GM12878 (cell line): ENCODE measurements around the gene FGD4. TPM values are rescaled to one million over a fixed set of nuclear protein-coding genes. Genes with fewer than 3 reads are reported as not detected.
A peak's percentile ranks its signal among the peaks of the same experiment; 100 is the strongest.

Source experiments
- ATAC-seq: fragments of 200-7000 bp; cut with Tn5 transposase; 3 replicates; pipeline ENCODE4 v1.9.1; 2020; ENCODE audit warnings: mild to moderate bottlenecking, moderate library complexity
- BruUV-seq: library from RNA; stranded (reverse); fragments of 400-500 nt; replicated peaks from 2 replicates; lab custom pipeline; 2021; lab: Mats Ljungman, UMichigan
- CTCF ChIA-PET: fragments of 300-600 bp; sonication (Branson Sonifier 250); formaldehyde crosslinking; extraction: SDS; loops from one replicate; lab custom pipeline; 2021; ENCODE audit warnings: inconsistent platforms; lab: Yijun Ruan, JAX
- POLR2A ChIA-PET: fragments of 350-600 bp; formaldehyde crosslinking; extraction: SDS; loops from one replicate; lab custom pipeline; 2021; ENCODE audit warnings: inconsistent platforms; lab: Charles Lee
- RAD21 ChIA-PET: fragments of 300-600 bp; sonication (Branson Sonifier 250); formaldehyde crosslinking; loops from one replicate; lab custom pipeline; 2023; ENCODE audit warnings: antibody characterized with exemption; ENCODE audit not compliant: unreplicated experiment; lab: Charles Lee
- SMC1A ChIA-PET: fragments of 300-600 bp; sonication (Branson Sonifier 250); formaldehyde crosslinking; loops from one replicate; lab custom pipeline; 2023; ENCODE audit not compliant: unreplicated experiment, uncharacterized antibody; lab: Charles Lee
- DNase-seq: peaks from one replicate; pipeline ENCODE4 v3.0.0-alpha.2; 2011; ENCODE audit warnings: low read depth, low spot score
- FAIRE-seq: peaks from 3 replicates; lab custom pipeline; 2011; peaks lifted over from hg19 to GRCh38; lab: Jason Lieb, UNC
- H2AFZ ChIP-seq: 2 replicates; pipeline ENCODE4 v1.6.0; 2011; ENCODE audit warnings: low read depth, low read length, control low read depth; ENCODE audit not compliant: control insufficient read depth
- H3K27ac ChIP-seq: 2 replicates; pipeline ENCODE4 v1.5.1; 2011; ENCODE audit warnings: control low read depth; ENCODE audit not compliant: control insufficient read depth, insufficient read depth
- H3K27me3 ChIP-seq, 2 experiments: replicated peaks in 1 of 2; 2 replicates each; pipeline versions ENCODE4 v1.6.0 to v1.6.1; 2011; ENCODE audit warnings: low read length in 1 of 2; ENCODE audit not compliant: control insufficient read depth in 2 of 2, insufficient read depth in 2 of 2
- H3K36me3 ChIP-seq, 2 experiments: 2 replicates each; pipeline ENCODE4 v1.5.1; 2011; ENCODE audit warnings: low read length in 1 of 2; ENCODE audit not compliant: control insufficient read depth in 2 of 2, insufficient read depth in 2 of 2
- H3K4me1 ChIP-seq: 2 replicates; pipeline ENCODE4 v1.6.1; 2011; ENCODE audit warnings: mild to moderate bottlenecking, low read length, moderate library complexity, mixed read lengths; ENCODE audit not compliant: control insufficient read depth, insufficient read depth
- H3K4me2 ChIP-seq: 2 replicates; pipeline ENCODE4 v1.6.0; 2011; ENCODE audit warnings: control low read depth; ENCODE audit not compliant: control insufficient read depth, insufficient read depth
- H3K4me3 ChIP-seq: fragments of 200-600 bp; sonication (generic); 2 replicates; pipeline ENCODE4 v1.5.1; 2016
- H3K79me2 ChIP-seq: 2 replicates; pipeline ENCODE4 v1.6.0; 2011; ENCODE audit warnings: low read length; ENCODE audit not compliant: control insufficient read depth, insufficient read depth
- H3K9ac ChIP-seq: 2 replicates; pipeline ENCODE4 v1.8.0; 2011; ENCODE audit warnings: low read length, control low read depth, mixed read lengths; ENCODE audit not compliant: control insufficient read depth, insufficient read depth
- H3K9me3 ChIP-seq: replicated peaks from 3 replicates; pipeline ENCODE4 v1.5.1; 2011; ENCODE audit warnings: mild to moderate bottlenecking, low read length; ENCODE audit not compliant: control insufficient read depth, insufficient read depth
- H4K20me1 ChIP-seq: 2 replicates; pipeline ENCODE4 v1.6.0; 2011; ENCODE audit not compliant: control insufficient read depth, insufficient read depth
- CEBPZ ChIP-seq: fragments of 150-350 bp; IDR thresholded peaks from 2 replicates; pipeline ENCODE4 v1.6.1; 2016; ENCODE audit warnings: low read depth, low read length
- HDAC6 ChIP-seq: fragments of 200-600 bp; sonication (generic); IDR thresholded peaks from one replicate; pipeline ENCODE4 v1.8.0; 2017; ENCODE audit warnings: antibody characterized with exemption; ENCODE audit not compliant: unreplicated experiment
- IKZF2 ChIP-seq, 2 experiments: fragments of 450-650 bp; IDR thresholded peaks; 2 replicates each; pipeline ENCODE4 v1.6.1; 2017; ENCODE audit warnings: mild to moderate bottlenecking in 2 of 2, moderate library complexity in 2 of 2
- RAD51 ChIP-seq: fragments of 450-650 bp; IDR thresholded peaks from 2 replicates; pipeline ENCODE4 v1.6.1; 2016; ENCODE audit warnings: moderate library complexity, mild to moderate bottlenecking, inconsistent platforms
- RFX5 ChIP-seq: IDR thresholded peaks from 2 replicates; pipeline ENCODE4 v1.6.1; 2011; ENCODE audit warnings: low read depth, low read length, improper control_type of control experiment
- SIN3A ChIP-seq: IDR thresholded peaks from 2 replicates; pipeline ENCODE4 v1.6.1; 2012; ENCODE audit warnings: low read depth, low read length, improper control_type of control experiment
- STAT3 ChIP-seq: IDR thresholded peaks from 2 replicates; pipeline ENCODE4 v1.6.1; 2011; ENCODE audit warnings: low read depth, low read length, improper control_type of control experiment
- SUZ12 ChIP-seq: fragments of 200-600 bp; sonication (generic); IDR thresholded peaks from one replicate; pipeline ENCODE4 v1.6.1; 2018; ENCODE audit warnings: antibody characterized with exemption, mild to moderate bottlenecking; ENCODE audit not compliant: unreplicated experiment
- TCF7 ChIP-seq: IDR thresholded peaks from 2 replicates; pipeline ENCODE4 v1.6.1; 2014; ENCODE audit warnings: antibody characterized with exemption, borderline replicate concordance
- ZNF687 ChIP-seq: fragments of 450-650 bp; IDR thresholded peaks from 2 replicates; pipeline ENCODE4 v1.6.1; 2017; ENCODE audit warnings: mild to moderate bottlenecking, moderate library complexity
- WGBS: methylation state at CpG from one replicate; pipeline ENCODE4 v1.1.6; 2016; ENCODE audit warnings: low lambda C conversion rate; ENCODE audit not compliant: insufficient replicate concordance, insufficient coverage; ENCODE audit errors: missing lambda C conversion rate; 5-methylcytosine and 5-hydroxymethylcytosine counted together
- in situ Hi-C: fragments of 300-500 bp; cut with MboI; formaldehyde crosslinking; loops from 9 replicates; pipeline ENCODE4 v1.14.3; 2018; ENCODE audit warnings: mixed read lengths
- intact Hi-C: fragments of 100-400 bp; cut with micrococcal nuclease; formaldehyde crosslinking; loops from one replicate; pipeline ENCODE4 v1.14.2; 2022; ENCODE audit not compliant: unreplicated experiment
- polyA plus RNA-seq, 11 experiments: library from polyadenylated mRNA; depleted of rRNA in 4 of 11; unstranded in 6 of 11; stranded (reverse) in 5 of 11; fragments of >200 nt; fragmentation: Nextera tagmentation in 4 of 11; fragmentation: Illumina TruSeq in 1 of 11; extraction: Ambion mirVana in 4 of 11; extraction: Trizol in 1 of 11; gene quantifications; 1 replicate in 1 of 11; 2 replicates in 10 of 11; pipeline versions ENCODE4 v1.2.1 to v1.2.3, GENCODE V29; 2011 to 2016; ENCODE audit warnings: inconsistent platforms in 2 of 11, missing spikeins in 2 of 11, low read depth in 1 of 11
- total RNA-seq, 4 experiments: library from RNA; depleted of rRNA in 3 of 4; stranded (reverse); fragments of >200 nt in 3 of 4; fragmentation: Illumina TruSeq in 1 of 4; extraction: Trizol in 1 of 4; gene quantifications; 2 replicates each; pipeline versions ENCODE4 v1.2.1 to v1.2.3, GENCODE V29; 2013 to 2021

Gene FGD4
- total and polyA plus RNA-seq, 10 of the 15 experiments (the other 5 are each of a cell fraction or from before 2014, with no cell fraction given) = 0.01 to 0.18 (median 0.08) TPM; not detected in 3

- no peaks in the 10 kb centered on the region for H4K20me1 ChIP-seq
- in situ Hi-C loops (no loop called here), intact Hi-C loops (no loop called here)
- H3K79me2 ChIP-seq = no peaks in the 10 kb centered on the region
- ATAC-seq (peak; percentile 34; the same call in 2 of the 3 replicates), FAIRE-seq (no peak)
- ChIA-PET RAD21 (no interaction called here), SMC1A (interaction anchor here (0.9 to 1.2 kb wide), 3 partner anchors 8 to 27 kb away, joined by 3 to 4 read pairs (median 4); no protein-coding TSS in a partner anchor), POLR2A (no interaction called here), CTCF (interaction anchor here (0.6 kb wide), 1 partner anchor 27 kb away, joined by 3 read pairs; no protein-coding TSS in a partner anchor)
- no peaks in the 10 kb centered on the region; a peak in 1 of 4 replicates for H3K27me3 ChIP-seq
- no peaks in the 10 kb centered on the region for H3K9me3 ChIP-seq
- no TSS peak for BruUV-seq
- no peak overlapping the region for H3K27ac ChIP-seq
- no peaks in the 10 kb centered on the region for H3K4me1 ChIP-seq
- no peak overlapping the region for H2AFZ ChIP-seq
- 80% methylated on average over 8 of the region's 8 CpGs for WGBS
- no peak overlapping the region for H3K9ac ChIP-seq
- H3K4me2 ChIP-seq = no peak overlapping the region
- no peaks in the 10 kb centered on the region for H3K36me3 ChIP-seq
- H3K4me3 ChIP-seq = no peak overlapping the region
- no peak for TF ChIP-seq IKZF2 (IDR thresholded peaks at IDR 0.05)
- TF ChIP-seq, all 136 proteins: peak for 0
- DNase-seq = no peak
Measured at GRCh38 chr12:32549675-32550079, 150.3 kb downstream of the FGD4 start.

GRCh38 chr12:32551058-32551457 lies 151.7 kb downstream of the FGD4 start:
- no peaks in the 10 kb centered on the region; a peak in 1 of 4 replicates for H3K27me3 ChIP-seq
- H2AFZ ChIP-seq = no peak overlapping the region
- 81% methylated on average over 2 of the region's 2 CpGs for WGBS
- DNase-seq = no peak
- H3K4me3 ChIP-seq = no peak overlapping the region
- POLR2A ChIA-PET = no interaction called here
- intact Hi-C loops (no loop called here), in situ Hi-C loops (no loop called here)
- H3K27ac ChIP-seq = no peak overlapping the region
- no peaks in the 10 kb centered on the region for H3K4me1 ChIP-seq
- no peak overlapping the region for H3K9ac ChIP-seq
- H3K9me3 ChIP-seq = no peaks in the 10 kb centered on the region
- SMC1A ChIA-PET = interaction anchor here (0.9 kb wide), 1 partner anchor 95 kb away, joined by 3 read pairs; no protein-coding TSS in a partner anchor
- no peak for ATAC-seq
- FAIRE-seq = no peak
- H3K36me3 ChIP-seq = no peaks in the 10 kb centered on the region
- H3K79me2 ChIP-seq = no peaks in the 10 kb centered on the region
- BruUV-seq = no TSS peak
- RAD21 ChIA-PET = no interaction called here
- CTCF ChIA-PET = interaction anchor here (1.0 to 1.2 kb wide), 2 partner anchors 106 to 121 kb away, joined by 3 to 4 read pairs; no protein-coding TSS in a partner anchor
- no peaks in the 10 kb centered on the region for H4K20me1 ChIP-seq
- no peak overlapping the region for H3K4me2 ChIP-seq
- TF ChIP-seq CEBPZ = no peak
- no peak for TF ChIP-seq TCF7
- TF ChIP-seq ZNF687 = no peak
- TF ChIP-seq SIN3A = no peak
- TF ChIP-seq RAD51 = no peak
- no peak for TF ChIP-seq HDAC6
- TF ChIP-seq STAT3 = no peak
- no peak for TF ChIP-seq RFX5
- no peak for TF ChIP-seq SUZ12
